Sigmoid colon (tissue), 4 donors: ENCODE measurements around the gene DYNC1I1.

Experiments used
- EP300 ChIP-seq, 4 donors: sonication (generic); formaldehyde crosslinking; IDR thresholded peaks; one replicate each; pipeline ENCODE4 v1.6.1; 2017; ENCODE audit warnings: antibody characterized with exemption in 4 of 4
- POLR2A ChIP-seq, 2 donors: fragments of 450-650 bp; IDR thresholded peaks; one replicate each; pipeline ENCODE4 v1.6.1; 2016; ENCODE audit warnings: antibody characterized with exemption in 2 of 2, mild to moderate bottlenecking in 2 of 2, moderate library complexity in 2 of 2
- POLR2AphosphoS5 ChIP-seq, 4 donors: sonication (generic); formaldehyde crosslinking; IDR thresholded peaks; one replicate each; pipeline ENCODE4 v1.6.1; 2017; ENCODE audit warnings: antibody characterized with exemption in 4 of 4
- TF ChIP-seq, protein P1 (sequence below), 4 experiments: fragments of 450-650 bp in 3 of 4; fragments of 200-600 bp in 1 of 4; IDR thresholded peaks; one replicate each; pipeline ENCODE4 v1.5.1; 2016 to 2019; ENCODE audit warnings: antibody characterized with exemption in 4 of 4, mild to moderate bottlenecking in 3 of 4, moderate library complexity in 2 of 4

DNA sequence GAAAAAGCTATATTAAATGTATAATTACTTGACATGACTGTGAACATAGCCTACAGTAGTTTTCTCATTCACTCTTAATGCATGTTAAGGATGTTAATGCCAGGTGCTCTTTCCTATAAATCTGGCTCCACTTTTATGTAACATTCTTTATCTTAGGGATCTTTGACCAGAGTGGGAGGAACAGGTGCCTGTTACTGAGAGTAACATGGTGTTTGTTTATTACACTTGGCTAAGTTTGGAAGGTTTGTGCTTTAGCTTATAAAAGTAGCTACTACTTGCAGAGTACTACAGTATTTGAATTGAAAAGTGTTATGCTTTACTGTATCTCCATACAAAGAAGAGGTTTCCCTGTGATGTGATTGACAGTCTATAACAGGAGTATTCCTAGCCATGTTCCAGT is 183.4 kb downstream of the DYNC1I1 start:
- TF ChIP-seq POLR2AphosphoS5 (IDR thresholded peaks at IDR 0.05): no peak
- TF ChIP-seq, protein P1, sequence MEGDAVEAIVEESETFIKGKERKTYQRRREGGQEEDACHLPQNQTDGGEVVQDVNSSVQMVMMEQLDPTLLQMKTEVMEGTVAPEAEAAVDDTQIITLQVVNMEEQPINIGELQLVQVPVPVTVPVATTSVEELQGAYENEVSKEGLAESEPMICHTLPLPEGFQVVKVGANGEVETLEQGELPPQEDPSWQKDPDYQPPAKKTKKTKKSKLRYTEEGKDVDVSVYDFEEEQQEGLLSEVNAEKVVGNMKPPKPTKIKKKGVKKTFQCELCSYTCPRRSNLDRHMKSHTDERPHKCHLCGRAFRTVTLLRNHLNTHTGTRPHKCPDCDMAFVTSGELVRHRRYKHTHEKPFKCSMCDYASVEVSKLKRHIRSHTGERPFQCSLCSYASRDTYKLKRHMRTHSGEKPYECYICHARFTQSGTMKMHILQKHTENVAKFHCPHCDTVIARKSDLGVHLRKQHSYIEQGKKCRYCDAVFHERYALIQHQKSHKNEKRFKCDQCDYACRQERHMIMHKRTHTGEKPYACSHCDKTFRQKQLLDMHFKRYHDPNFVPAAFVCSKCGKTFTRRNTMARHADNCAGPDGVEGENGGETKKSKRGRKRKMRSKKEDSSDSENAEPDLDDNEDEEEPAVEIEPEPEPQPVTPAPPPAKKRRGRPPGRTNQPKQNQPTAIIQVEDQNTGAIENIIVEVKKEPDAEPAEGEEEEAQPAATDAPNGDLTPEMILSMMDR (IDR thresholded peaks at IDR 0.05): no peak
- no peak for TF ChIP-seq POLR2A (IDR thresholded peaks at IDR 0.05)
- TF ChIP-seq EP300 (IDR thresholded peaks at IDR 0.05): no peak
